Renal cortical epithelial cell (primary cell): ENCODE data around the gene PTPRM. TPM values are rescaled to one million over a fixed set of nuclear protein-coding genes. Genes with fewer than 3 reads are reported as not detected.
"Not testable (repeated sequence)": the region's sequence is repeated elsewhere in the genome, so short reads cannot be mapped to it uniquely, and the experiment has no call there.

ENCODE experiments used
- DNase-seq: peaks from one replicate; pipeline ENCODE4 v3.0.0-alpha.2; 2011; ENCODE audit warnings: low read depth
- total RNA-seq: library from RNA; depleted of rRNA; stranded (reverse); fragments of >200 nt; gene quantifications from 2 replicates; pipeline ENCODE4 v1.2.3, GENCODE V29; 2014

Gene PTPRM
- total RNA-seq, 1 donor from 2014 or later, result 263 TPM

GRCh38 chr18:8427339-8427738 lies 860.2 kb downstream of the PTPRM start:
- DNase-seq, result no peak

DNA sequence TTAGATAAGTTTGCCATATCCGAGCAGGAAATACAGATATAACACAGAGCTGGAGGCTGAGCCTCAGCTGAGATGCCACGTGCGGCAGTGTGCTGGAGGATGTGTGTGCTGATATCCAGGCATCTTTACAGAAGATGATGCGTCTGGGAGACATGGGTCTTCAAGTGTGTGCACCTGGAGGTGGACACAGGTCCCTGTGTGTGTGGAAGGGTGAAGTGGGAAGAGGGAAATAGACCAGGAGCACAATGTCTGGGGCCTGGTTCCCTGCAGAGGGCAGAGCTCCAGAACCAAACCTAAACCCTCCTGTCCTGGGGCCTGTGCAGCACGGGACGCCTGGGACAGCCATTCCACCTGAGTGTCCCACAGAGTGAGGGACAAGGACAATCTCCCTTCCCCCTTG lies 861.8 kb downstream of the PTPRM start:
- DNase-seq, result no peak

DNA sequence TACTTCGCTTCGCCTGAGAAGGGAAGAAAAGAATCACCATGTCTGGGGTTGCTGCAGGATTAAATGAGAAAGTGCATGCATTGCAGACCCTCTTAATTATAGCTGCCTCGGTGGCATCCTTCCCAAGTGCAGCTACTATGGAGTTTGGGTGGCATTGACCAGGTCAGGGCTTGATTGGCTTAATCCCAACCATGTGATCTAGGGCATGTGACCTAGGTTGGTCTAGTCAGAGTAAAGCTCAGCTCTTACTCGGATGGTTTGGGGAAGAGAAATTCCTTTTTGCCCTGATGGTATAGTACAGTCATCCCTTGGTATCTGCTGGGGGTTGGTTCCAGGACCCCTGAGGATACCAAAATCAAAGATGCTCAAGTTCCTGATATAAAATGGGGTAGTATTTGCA lies 863.9 kb downstream of the PTPRM start:
- no peak for DNase-seq

DNA sequence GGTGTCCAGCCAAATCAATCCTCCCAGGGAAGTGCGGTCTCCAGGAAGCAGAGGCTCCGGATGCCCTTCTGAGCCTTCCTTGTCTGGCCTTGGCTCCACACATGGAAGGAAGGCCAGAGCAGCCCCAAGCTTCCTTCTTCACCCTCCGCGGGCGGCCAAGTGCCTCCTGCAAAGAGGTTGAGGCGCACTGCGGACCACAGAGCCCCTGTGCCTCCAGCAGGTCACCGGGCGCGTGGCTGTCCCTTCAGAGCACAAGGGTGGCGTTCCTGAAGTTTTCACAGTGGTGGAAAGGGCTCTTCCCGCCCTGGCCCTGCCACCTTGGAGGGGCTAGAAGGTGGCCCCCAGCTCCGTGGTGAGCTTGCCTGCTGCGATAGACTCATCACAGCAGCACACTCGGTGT lies 866.2 kb downstream of the PTPRM start:
- DNase-seq, result no peak

- DNase-seq, result no peak
Measured at GRCh38 chr18:8433771-8434170, 866.7 kb downstream of the PTPRM start.

DNA sequence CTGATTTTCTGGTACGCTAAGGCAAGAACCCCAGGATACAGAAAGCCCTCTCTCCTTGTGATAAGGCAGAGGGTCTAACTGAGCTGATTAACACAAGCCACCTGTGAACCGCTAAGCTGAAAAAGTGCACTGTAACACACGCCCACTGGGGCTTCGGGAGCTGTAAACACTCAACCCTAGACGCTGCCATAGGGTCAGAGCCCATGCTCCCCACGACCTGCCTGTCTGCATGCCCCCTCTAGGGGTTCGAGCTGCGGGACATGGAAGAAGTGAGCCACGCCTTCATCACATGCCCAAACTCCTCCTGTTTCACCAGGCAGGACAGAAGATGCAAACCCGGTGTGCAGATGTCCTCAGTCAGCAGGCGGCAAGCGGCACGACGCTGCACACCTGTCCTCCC lies 868.3 kb downstream of the PTPRM start:
- no peak for DNase-seq

DNA sequence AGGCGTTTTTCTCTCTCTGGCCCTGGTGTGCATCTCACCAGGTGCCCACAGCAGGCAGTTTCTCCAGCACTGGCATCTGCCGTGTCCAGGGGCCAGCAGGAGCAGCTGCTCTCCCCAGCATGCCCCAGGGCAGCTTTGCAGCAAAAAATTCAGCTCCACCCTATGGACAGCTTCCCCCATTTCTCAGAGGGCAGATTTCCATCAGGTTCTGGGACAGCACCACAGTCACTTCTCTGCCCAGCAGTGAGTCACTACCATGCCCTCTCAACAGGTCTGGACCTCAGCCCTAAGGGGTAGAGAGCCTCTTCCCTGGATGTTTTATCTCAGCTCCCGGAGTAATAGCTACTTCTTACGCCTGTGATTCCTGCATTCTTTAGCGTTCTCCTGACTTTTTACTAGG lies 871.9 kb downstream of the PTPRM start:
- DNase-seq, result no peak

- no peak for DNase-seq
Measured at GRCh38 chr18:8443505-8443904, 876.4 kb downstream of the PTPRM start.

GRCh38 chr18:8446936-8447335 lies 879.8 kb downstream of the PTPRM start:
- not testable (repeated sequence) for DNase-seq

- no peak for DNase-seq
Measured at GRCh38 chr18:8448130-8448529, 881.0 kb downstream of the PTPRM start.

GRCh38 chr18:8450013-8450412 lies 882.9 kb downstream of the PTPRM start:
- no peak for DNase-seq

DNA sequence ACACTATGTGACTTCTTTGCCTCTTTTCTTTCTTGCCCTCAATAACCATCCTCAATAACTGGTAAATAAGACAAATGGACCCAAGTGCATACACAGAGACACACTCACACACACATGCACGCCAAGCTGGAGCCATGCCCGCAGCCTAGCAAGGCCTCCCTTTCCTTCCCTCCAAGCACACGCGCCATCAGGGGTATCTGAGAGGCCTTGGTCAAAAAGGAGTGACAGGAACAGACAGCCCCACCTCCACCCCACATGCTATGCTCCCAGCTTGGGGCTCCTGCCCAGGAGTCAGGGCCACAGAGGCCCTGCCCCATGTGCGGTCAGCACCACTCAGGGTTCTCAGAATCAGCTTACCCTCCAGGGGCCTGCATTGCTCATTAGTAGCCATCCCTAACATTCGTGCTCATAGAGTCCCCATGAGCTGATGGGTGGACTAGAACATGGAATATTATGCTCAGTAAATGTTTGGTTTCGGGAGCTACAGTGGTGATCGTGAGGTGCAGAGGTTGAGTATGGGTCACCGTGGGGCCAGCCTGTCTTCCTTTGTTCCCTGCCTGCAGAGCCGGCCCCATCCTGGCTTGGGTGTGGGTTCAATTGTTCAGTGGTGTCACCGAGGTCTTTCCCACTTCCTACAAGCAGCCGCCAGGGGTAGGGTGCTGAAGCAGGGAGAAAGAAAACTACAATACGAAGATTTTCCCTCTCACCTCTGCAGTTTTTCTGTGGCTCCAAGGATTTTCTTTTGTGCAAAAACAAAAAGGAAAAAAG lies 884.0 kb downstream of the PTPRM start:
- no peak for DNase-seq

GRCh38 chr18:8453528-8453927 lies 886.4 kb downstream of the PTPRM start:
- DNase-seq, result no peak

GRCh38 chr18:8454136-8454535 lies 887.0 kb downstream of the PTPRM start:
- no peak for DNase-seq

DNA sequence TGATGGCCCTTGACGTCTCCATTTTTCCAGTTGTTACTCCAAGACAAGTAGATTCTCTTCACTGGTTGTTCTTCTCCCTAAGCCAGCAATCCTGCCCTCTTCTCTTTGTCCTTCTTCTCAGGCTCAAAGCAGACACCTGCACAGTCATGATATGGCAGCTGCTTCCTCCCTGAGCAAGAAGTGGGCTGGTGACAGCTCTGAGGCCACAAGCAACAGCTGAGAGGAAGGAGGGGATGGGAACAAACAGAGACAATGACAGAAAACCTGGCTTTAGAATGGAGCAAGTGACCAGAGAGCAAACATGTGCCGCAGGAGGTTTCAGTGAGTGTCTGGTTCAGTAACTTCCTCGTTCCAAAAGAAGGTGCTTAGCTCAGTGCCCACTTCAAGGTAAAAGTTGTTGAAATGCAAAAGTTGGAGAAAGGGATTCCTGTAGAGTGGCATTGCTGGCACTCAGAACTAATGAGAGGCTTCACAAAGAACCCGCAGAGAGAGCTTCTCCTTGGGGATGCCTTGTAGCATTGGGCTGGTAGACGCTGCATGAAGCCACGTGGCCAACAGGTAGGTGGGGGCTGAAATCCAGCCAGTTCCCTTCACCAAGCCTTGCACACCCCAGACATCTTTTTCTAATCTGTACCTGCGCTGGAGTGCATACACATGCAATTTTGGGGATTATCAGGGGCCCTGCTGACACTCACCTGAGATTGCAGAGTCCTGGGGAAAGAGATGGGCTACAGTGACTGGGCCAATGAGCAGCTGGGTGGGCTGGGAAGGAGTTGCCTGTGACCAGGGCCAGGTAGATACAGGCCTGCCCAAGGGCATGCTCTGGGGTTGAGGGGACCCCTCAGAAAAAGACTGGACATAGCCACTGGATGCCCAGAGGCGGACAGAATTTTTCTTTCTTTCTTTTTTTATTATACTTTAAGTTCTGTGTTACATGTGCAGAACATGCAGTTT lies 888.8 kb downstream of the PTPRM start:
- no peak for DNase-seq
